ENCODE data around the gene CYP1B1.

DNA sequence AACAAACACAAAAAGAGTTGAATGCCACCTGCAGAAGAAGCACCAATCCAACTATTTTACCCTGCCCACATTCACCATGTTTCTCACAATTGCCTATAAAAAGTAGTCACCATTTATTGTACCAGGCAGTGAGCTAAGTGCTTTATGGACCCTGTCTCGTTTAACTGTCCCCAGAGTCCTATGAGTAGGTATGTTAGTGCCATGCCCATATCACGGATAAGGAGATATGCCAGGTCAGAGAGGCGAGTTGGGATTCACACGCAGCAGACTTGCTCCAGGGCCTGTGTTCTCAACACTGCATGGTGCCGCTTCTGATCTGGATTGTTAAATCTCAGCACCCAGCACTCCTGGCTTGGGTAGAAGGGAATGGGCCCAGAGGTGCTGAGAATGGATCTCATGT lies 49.1 kb upstream of the CYP1B1 start:
- TF ChIP-seq CTCF (IDR thresholded peaks at IDR 0.05) (no peak), POLR2A (IDR thresholded peaks at IDR 0.05) (no peak)

Measured in upper lobe of left lung (tissue), 4 donors.